NB4 (cell line): ENCODE data around the gene STK35.

Source experiments
- DNase-seq: peaks from one replicate; pipeline ENCODE4 v3.0.0; 2010; ENCODE audit warnings: low read depth
- H3K4me3 ChIP-seq: one replicate; pipeline ENCODE4 v1.5.1; 2011; ENCODE audit warnings: mild to moderate bottlenecking, low read depth, low read length, moderate library complexity
- MAX ChIP-seq: IDR thresholded peaks from 2 replicates; pipeline ENCODE4 v1.6.1; 2011; ENCODE audit warnings: low read depth, low read length
- MYC ChIP-seq: IDR thresholded peaks from 2 replicates; pipeline ENCODE4 v1.6.1; 2011; ENCODE audit warnings: low read depth, low read length
- POLR2A ChIP-seq: IDR thresholded peaks from 2 replicates; pipeline ENCODE4 v1.6.1; 2011; ENCODE audit warnings: mild to moderate bottlenecking; ENCODE audit not compliant: insufficient read length; ENCODE audit errors: extremely low read depth
- TF ChIP-seq, protein P1 (sequence below): IDR thresholded peaks from one replicate; pipeline ENCODE4 v1.5.1; 2012; ENCODE audit warnings: low read depth, low read length

STK35 gene

DNA sequence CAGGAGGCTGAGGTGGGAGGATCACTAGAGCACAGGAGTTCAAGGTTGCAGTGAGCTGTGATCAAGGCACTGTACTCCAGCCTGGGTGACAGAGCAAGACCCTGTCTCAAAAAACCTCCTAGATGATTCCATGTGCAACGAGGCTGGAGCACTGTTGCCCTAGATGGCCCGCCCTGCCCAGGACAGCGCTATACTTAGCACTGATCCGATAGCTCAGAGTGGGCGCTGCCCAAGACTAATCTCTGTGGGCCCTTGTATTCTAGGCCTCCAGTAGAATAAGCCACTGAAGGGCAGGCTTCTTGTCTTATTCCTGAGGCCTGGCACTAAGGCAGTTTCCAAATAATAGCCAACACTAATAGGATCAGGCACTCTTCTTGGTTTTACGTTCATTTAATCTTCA is 41.0 kb downstream of the STK35 start:
- TF ChIP-seq, protein P1, sequence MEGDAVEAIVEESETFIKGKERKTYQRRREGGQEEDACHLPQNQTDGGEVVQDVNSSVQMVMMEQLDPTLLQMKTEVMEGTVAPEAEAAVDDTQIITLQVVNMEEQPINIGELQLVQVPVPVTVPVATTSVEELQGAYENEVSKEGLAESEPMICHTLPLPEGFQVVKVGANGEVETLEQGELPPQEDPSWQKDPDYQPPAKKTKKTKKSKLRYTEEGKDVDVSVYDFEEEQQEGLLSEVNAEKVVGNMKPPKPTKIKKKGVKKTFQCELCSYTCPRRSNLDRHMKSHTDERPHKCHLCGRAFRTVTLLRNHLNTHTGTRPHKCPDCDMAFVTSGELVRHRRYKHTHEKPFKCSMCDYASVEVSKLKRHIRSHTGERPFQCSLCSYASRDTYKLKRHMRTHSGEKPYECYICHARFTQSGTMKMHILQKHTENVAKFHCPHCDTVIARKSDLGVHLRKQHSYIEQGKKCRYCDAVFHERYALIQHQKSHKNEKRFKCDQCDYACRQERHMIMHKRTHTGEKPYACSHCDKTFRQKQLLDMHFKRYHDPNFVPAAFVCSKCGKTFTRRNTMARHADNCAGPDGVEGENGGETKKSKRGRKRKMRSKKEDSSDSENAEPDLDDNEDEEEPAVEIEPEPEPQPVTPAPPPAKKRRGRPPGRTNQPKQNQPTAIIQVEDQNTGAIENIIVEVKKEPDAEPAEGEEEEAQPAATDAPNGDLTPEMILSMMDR = no peak
- TF ChIP-seq MAX (no peak), POLR2A (no peak), MYC (no peak)
- no peak for DNase-seq
- H3K4me3 ChIP-seq = no peak overlapping the region

DNA sequence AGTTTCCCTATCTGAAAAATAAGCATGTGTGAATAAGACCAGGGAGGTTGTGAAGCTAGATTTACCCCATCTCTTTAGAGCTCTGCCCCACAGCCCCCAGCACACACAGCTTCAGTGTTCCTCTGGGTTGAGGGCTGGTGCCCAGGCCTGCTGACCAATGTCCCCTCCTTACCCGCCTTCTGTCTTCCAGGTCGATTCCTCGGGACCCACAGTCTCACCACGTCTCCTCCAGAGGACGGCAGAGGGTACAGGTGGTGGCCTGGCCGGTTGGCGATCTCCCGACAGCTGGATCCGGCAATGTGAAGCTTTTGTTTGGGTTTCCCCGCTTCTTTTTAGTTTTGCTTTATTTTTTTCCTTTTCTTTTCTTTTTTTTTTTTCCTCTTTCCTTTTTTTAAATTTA is 42.0 kb downstream of the STK35 start:
- no peak for DNase-seq
- H3K4me3 ChIP-seq = no peak overlapping the region
- TF ChIP-seq POLR2A (no peak), MAX (no peak), MYC (no peak)
- TF ChIP-seq, protein P1 = no peak

GRCh38 chr20:2144850-2145249 is 43.2 kb downstream of the STK35 start:
- H3K4me3 ChIP-seq = no peak overlapping the region
- no peak for TF ChIP-seq MAX
- TF ChIP-seq, protein P1 = no peak
- no peak for TF ChIP-seq POLR2A
- TF ChIP-seq MYC = no peak
- no peak for DNase-seq

DNA sequence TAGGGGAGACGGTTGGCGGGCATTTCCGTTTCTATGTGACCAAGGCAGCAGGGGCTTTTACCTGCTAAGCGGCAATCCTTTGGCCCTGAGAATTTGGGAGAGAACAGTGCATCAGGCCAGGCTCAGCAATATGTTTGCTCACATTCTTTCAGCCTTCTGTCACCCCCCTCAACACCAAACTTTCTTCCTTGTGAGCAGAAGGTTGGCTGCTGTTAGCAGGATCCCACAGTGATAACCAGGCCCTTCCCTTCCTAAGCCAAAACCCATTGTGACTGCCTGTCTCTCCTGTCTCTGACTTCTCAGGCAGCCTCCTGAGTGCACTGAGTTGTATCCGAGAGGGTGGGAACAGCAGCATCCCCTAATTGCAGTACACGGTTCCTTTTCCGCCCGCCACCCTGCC is 43.7 kb downstream of the STK35 start:
- H3K4me3 ChIP-seq = no peak overlapping the region
- DNase-seq = no peak
- TF ChIP-seq, protein P1 = no peak
- TF ChIP-seq POLR2A (no peak), MYC (no peak), MAX (no peak)

DNA sequence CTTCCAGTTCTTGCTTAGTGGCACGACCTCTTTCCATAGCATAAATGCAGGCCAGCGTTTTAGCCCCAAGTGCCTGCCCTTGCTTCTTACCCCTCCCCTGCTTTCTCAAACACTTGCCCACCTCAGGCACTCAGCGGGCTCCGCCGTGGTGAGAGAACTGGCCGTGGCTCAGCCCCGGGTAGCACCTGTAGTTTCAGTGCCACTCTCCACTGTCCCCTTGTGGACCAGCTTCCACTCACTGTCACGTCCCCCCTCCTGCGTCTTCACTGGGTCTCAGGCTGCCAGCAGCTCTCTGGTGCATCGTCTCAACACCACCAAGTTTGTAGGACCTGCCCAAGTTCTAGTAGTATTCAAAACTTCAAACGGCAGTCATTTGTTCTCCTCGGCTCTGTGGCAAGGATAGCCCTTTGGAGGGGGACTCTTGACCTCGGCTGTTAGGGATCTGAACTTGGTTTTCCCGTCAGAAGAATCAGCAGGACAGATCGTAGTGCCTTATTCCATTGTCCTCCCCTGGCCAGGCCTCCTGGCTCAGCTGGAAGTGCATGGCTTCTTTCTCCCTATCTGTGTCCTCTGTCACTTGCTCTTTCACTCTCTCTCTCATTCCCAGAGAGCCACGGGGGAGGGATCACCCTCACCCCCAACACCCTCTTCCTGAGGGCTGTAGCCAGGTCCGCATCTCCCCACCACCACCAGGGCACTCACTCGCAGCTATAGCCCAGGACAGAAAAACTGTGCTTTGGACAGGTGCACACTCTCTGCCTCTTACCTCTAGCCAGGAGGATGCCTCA is 44.6 kb downstream of the STK35 start:
- DNase-seq = no peak
- H3K4me3 ChIP-seq = no peak overlapping the region

More for the DNA sequence above, 44.6 kb downstream of the STK35 start:
- TF ChIP-seq MAX = no peak
- no peak for TF ChIP-seq MYC
- TF ChIP-seq POLR2A = no peak
- TF ChIP-seq, protein P1 = no peak
